GM18951 (cell line): ENCODE data around the gene FHL1.
"Not testable (repeated sequence)": the region's sequence is repeated elsewhere in the genome, so short reads cannot be mapped to it uniquely, and the experiment has no call there.

Experiments used
- POLR2A ChIP-seq: IDR thresholded peaks from 4 replicates; pipeline ENCODE4 v1.6.1; 2011; ENCODE audit warnings: mild to moderate bottlenecking; ENCODE audit not compliant: insufficient read length, insufficient read depth; ENCODE audit errors: extremely low read depth
- in situ Hi-C: fragments of 300-500 bp; cut with MboI; formaldehyde crosslinking; loops from one replicate; pipeline ENCODE4 v1.12.0; 2022; ENCODE audit warnings: low sequenced_read_pairs, mixed read lengths, inconsistent platforms; ENCODE audit not compliant: unreplicated experiment

Gene FHL1

DNA sequence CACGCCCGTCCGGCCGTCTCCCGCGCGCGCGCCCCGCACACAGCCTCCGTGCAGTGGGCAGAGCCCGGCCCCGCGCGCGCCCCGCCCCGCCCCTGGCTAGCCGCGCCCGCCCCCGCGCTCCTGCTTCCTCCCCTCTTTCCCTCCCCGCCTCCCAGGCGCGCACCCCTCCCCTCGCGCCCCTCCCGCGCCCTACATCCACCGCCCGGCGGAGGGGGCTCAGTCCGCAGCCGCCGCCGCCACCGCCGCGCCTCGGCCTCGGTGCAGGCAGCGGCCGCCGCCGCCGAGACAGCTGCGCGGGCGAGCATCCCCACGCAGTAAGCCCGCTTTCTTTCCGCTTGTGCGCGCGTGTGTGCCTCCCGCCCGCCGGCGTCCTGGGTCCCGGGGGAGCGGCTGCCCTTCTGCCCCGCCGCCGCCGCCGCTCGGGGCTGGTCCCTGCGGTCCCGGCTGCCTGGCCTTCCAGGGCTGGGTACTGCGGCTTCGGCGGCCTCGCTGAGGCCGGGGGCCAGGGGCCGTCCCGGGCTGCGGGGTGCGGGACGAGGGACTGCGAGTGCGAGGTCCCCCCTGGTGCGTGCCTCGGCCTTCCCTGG lies at the start of gene FHL1:
Gene FHL1 (plus strand): TSS at position 219 of the 587 bp plus-strand sequence.
- no peak for TF ChIP-seq POLR2A
- in situ Hi-C loops, result no loop called here

DNA sequence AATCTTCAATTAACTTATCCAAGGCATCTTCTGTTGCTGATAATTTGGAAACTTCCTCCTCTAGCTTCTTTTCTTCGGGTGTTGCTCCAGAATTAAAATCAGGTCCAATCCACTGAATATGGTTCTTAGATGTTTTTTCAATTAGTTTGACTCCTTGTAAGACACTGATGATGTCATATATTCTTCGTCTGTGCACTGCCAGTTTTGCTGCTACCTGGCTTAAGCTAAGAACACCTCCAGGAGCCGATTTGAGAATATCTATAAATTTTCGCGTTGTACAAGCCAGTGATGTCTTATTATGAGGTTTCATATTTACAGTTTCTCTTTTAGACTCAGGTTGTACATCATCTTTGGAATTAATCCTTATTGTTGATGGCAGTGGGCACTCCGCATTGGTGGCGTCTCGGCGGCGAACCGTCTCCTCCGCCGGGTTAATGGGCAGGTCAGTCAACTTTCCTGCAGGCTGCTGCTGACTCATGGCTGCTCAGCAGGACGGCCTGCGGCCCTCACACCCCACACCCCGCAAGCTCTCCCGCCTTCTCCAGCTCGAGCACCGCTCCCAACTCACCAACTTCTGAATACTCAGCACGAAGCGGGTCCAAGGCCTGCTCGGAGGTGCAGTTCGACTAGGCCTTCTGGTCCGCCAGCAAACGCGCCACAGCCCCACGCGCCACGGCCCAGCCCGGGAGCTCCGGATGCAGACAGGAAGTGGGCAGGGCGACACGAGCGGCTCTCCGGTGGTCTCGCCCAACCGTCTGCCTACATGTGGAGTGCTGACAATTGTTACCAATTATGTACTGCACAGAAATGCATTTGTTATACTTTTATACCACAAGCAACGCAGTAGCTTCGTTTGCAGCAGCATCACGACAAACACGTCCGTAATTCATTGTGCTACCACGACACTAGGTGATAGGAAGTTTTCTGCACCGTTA lies 49.2 kb upstream of the FHL1 start:
- no peak for TF ChIP-seq POLR2A
- in situ Hi-C loops, result no loop called here

DNA sequence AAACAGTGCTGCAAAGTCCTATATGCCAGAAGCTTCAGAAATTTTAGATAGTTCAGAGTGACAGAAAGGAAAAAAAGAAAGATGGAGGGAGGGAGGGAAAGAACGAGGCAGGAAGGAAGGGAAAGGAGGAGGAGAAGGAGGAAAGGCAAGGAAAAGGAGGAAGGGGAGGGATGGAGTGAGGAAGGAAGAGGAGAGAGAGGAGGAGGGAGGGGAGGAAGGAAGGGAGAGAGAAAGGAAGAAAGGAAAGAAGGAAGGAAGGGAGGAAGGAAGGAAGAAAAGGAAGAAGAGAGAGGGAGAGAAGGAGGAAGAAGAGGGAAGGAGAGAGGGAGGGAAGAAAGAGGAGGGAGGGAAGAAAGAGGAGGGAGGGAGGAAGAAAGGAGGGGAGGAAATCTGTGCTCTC lies 42.4 kb upstream of the FHL1 start:
- in situ Hi-C loops, result no loop called here
- no peak for TF ChIP-seq POLR2A

DNA sequence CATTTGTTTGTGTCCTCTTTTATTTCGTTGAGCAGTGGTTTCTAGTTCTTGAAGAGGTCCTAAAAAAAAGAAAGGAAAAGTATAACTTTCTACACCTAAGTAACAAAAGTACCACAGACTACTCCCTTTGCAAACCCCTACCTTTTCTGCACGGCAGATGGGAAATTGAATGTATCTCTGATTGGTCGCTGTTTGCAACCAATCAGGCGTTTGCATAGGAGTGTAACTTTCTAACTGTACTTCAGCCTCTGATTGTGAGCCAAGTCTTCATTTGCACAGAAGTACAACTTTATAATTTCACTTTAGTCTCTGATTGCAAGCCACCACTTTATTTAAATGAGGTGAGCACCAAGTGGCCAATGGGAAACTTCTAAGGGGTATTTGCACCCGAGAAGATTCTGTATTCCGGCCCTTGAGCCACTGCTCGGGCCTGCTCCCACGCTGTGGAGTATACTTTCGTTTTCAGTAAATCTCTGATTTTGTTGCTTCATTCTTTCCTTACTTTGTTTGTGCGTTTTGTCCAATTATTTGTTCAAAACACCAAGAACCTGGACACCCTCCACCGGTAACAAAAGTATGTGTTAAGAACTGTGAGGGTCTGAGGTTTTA lies 40.3 kb upstream of the FHL1 start:
- in situ Hi-C loops, result no loop called here

DNA sequence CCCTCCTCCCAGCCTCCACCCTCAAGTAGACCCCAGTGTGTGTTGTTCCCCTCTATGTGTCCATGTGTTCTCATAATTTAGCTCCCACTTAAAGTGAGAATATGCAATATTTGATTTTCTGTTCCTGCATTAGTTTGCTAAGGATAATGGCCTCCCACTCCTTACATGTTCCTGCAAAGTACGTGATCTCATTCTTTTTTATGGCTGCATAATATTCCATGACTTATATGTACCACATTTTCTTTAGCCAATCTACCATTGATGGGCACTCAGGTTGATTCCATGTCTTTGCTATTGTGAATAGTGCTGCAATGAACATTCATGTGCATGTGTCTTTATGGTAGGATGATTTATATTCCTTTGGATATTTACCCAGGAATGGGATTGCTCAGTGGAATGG lies 38.4 kb upstream of the FHL1 start:
- in situ Hi-C loops, result not testable (repeated sequence)

More for the DNA sequence above, 40.3 kb upstream of the FHL1 start:
- TF ChIP-seq POLR2A, result no peak

DNA sequence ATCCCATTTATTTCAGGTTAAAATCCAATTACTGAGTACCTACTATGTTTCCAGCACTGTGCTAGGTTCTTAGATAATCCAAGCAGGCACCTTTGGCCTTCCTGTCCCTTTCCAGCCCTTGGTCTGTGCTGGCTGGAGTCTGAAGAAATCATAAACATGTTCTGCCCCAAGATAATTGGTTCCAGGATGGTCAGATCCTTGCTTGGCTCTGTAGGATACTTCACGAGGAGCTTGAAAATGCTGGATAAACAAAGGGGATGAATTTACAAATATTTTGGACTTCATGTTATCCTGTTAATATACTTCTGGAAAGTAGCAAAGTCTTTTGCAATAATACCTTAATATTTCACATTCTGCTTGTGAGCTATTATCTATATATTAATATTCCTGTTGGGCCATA lies 35.0 kb upstream of the FHL1 start:
- in situ Hi-C loops, result no loop called here
- TF ChIP-seq POLR2A, result no peak

DNA sequence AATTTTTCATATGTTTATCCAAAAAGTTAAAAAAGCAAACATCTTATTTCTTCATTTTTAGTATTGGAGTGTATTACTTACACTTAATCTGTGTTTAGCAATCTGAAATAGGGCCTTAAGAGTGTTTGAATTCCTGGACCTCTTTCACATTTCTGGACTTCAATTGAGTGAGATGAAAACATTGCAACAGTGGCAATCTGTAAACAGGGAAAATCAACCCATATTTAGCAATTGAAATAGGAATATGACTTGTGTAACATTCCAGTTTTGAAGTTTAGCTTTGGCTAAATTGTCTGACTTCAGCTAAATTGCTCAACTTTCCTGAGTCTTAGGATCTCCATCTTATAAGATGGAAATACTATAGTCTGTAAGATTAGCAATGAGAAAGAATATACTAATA lies 34.6 kb upstream of the FHL1 start:
- no peak for TF ChIP-seq POLR2A

DNA sequence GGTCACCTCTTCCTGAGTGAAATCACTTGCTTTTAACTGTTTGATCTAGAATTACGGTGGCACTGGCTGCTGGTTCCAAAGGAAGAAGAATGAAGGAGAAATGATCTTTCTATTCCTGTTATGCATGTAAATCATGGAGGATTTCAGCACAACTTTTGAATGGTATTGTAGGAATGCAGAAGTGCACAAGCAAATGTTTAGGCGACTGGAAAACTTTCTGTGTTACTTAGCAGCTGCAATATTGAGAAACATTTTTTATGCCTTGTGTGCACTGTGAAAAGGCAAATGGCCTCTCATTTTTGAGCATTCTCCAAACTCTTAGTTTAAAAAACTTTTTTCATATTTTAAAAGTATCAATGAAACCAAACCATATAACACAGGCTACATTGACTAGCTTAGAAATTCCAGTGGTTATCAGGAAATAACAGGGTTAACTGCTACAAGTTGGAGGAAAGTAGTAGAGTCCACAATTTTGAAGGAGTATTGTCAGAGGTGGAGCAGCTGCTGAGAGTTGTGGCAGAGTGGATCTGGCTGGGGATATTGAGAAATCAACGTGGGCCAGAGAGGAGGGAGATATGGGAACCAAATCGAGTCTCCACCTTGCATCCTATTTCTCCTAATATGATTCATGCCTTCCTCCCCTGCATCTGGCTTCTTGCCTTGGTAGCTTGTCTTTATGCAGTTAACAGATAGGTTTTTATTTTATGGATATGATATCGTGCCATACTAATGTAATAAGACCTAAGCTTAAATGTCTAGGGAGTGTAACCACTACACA lies 32.0 kb upstream of the FHL1 start:
- in situ Hi-C loops, result no loop called here
- TF ChIP-seq POLR2A, result no peak

More for the DNA sequence above, 34.6 kb upstream of the FHL1 start:
- in situ Hi-C loops, result no loop called here

DNA sequence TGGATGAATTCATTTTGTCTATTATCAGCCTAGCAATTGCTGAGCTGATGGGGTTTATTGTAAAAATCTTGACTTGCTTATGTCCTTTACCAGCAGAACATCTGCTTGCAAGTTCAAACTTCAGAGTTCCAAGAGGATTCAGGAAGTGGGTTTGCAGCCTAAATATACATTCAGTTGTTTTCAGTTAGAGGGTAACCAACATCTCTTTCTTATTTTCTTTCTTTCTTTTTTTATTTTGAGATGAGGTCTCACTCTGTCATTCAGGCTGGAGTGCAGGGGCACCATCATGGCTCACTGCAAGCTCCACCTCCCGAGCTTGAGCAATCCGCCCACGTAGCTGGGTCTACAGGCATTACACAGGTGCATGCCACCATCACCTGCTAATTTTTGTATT lies 31.4 kb upstream of the FHL1 start:
- no peak for TF ChIP-seq POLR2A
- in situ Hi-C loops, result no loop called here

DNA sequence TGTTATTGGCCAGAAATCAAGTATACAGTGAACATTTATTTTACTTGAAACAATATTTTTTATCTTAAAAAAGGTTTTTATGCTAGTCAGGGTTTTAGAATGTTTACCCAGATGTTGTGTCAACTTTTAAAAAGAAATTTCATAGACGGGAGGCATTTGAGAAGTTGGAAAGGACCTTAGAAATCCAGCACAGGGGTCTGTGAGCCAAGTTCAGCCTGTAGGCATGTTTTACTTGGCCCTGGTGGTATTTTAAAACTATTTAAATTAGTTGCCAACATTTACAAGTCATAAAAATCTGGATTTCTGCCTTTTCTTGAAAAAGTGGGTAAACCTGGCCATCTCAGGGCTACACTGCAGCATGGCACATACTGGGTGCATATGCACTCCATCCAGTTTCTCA lies 25.5 kb upstream of the FHL1 start:
- no peak for TF ChIP-seq POLR2A
- in situ Hi-C loops, result no loop called here

DNA sequence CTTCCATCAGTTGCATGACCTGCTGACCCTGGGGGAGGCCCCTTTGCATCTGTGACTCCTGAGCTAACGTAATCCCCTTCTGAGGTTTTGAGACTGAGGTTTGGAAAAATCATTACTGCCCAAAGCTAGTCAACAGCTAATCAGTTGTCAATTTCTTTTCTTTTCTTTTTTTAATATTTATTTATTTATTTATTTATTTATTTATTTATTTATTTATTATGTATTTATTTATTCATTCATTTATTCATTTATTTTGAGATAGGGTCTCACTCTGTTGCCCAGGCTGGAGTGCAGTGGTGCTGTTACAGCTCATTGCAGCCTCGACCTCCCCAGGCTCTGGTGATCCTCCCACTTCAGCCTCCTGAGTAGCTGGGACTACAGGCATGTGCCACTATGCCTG lies 25.1 kb upstream of the FHL1 start:
- no peak for TF ChIP-seq POLR2A
- in situ Hi-C loops, result no loop called here

DNA sequence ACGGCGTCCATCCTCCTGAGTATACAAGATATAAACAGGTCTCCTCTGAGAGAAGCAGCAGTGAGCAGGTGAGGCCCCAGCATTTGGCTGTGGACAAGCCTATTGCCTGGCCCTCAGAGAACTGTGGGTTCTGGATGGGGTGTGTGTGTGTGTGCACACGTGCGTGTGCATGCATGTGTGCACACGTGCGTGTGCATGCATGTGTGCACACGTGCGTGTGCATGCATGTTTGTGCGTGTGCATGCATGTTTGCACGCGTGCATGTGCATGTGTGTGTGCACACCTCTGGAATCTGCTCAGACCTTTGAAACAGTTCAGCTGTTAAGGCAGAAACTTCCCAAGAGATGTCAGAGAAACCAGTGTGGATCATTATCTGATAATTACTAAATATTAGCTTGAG lies 22.2 kb upstream of the FHL1 start:
- in situ Hi-C loops, result no loop called here
- no peak for TF ChIP-seq POLR2A

DNA sequence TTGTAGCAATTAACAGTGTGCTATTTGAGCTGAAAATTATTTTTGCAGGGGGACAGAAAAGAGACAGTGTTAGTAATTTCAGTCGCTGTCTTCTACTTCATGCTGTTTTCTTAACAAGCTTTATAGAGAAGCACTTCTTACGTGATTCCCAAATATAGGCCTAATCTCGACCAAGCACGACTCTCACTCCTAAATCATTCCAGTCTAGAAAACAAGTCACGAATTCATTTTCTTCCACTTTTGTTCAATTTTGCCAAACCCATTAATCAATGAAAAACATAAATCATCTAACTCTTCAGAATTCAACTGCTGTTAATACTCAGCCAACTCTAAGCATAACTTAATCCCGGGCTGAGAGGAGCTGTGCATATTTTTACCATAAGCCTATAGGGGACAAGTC lies 21.0 kb upstream of the FHL1 start:
- TF ChIP-seq POLR2A, result no peak
- in situ Hi-C loops, result no loop called here
